ENCODE measurements around the gene EPB41. TPM values are rescaled to one million over a fixed set of nuclear protein-coding genes. Genes with fewer than 3 reads are reported as not detected.

Gene EPB41
- total and polyA plus RNA-seq, 9 of the 15 experiments (the other 6 are each of a cell fraction or from before 2014, with no cell fraction given) = 3.7 to 213 (median 141) TPM

GRCh38 chr1:29120947-29121485 is 206.6 kb downstream of the EPB41 start (continued):
- TF ChIP-seq RNF219 (CRISPR knock-in tag; IDR thresholded peaks at IDR 0.05) = no peak
- peak; percentile 42 for TF ChIP-seq POLR2B (IDR thresholded peaks at IDR 0.05; ENCODE audit: low read depth, partially characterized antibody)
- TF ChIP-seq MXI1 (IDR thresholded peaks at IDR 0.05; ENCODE audit: low read depth, low read length) = no peak
- TF ChIP-seq ELF2 (CRISPR knock-in tag; IDR thresholded peaks at IDR 0.05) = no peak
- TF ChIP-seq BACH1 (tag; IDR thresholded peaks at IDR 0.05) = no peak
- TF ChIP-seq COPS2 (conservative IDR thresholded peaks at IDR 0.05) = no peak
- TF ChIP-seq KAT2B (IDR thresholded peaks at IDR 0.05; ENCODE audit: low read depth, low read length) = no peak
- TF ChIP-seq SUPT5H (IDR thresholded peaks at IDR 0.05) = peak; percentile 62
- TF ChIP-seq KAT8 (IDR thresholded peaks at IDR 0.05; ENCODE audit: low read depth) = no peak
- no peak for TF ChIP-seq NR3C1 (CRISPR knock-in tag; IDR thresholded peaks at IDR 0.05)
- no peak for TF ChIP-seq CBX8 (IDR thresholded peaks at IDR 0.05; ENCODE audit: borderline replicate concordance, extremely low read depth, low read depth, low read length, poor library complexity, severe bottlenecking)
- TF ChIP-seq YBX1 (IDR thresholded peaks at IDR 0.05) = no peak
- no peak for TF ChIP-seq HEY1 (CRISPR knock-in tag; IDR thresholded peaks at IDR 0.05; ENCODE audit: borderline replicate concordance)
- TF ChIP-seq, protein P1, sequence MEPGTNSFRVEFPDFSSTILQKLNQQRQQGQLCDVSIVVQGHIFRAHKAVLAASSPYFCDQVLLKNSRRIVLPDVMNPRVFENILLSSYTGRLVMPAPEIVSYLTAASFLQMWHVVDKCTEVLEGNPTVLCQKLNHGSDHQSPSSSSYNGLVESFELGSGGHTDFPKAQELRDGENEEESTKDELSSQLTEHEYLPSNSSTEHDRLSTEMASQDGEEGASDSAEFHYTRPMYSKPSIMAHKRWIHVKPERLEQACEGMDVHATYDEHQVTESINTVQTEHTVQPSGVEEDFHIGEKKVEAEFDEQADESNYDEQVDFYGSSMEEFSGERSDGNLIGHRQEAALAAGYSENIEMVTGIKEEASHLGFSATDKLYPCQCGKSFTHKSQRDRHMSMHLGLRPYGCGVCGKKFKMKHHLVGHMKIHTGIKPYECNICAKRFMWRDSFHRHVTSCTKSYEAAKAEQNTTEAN (CRISPR knock-in tag; IDR thresholded peaks at IDR 0.05) = no peak
- no peak for TF ChIP-seq NCOA1 (IDR thresholded peaks at IDR 0.05; ENCODE audit: low read depth)
- TF ChIP-seq CUX1 (CRISPR knock-in tag; IDR thresholded peaks at IDR 0.05) = no peak
- TF ChIP-seq, protein P2, sequence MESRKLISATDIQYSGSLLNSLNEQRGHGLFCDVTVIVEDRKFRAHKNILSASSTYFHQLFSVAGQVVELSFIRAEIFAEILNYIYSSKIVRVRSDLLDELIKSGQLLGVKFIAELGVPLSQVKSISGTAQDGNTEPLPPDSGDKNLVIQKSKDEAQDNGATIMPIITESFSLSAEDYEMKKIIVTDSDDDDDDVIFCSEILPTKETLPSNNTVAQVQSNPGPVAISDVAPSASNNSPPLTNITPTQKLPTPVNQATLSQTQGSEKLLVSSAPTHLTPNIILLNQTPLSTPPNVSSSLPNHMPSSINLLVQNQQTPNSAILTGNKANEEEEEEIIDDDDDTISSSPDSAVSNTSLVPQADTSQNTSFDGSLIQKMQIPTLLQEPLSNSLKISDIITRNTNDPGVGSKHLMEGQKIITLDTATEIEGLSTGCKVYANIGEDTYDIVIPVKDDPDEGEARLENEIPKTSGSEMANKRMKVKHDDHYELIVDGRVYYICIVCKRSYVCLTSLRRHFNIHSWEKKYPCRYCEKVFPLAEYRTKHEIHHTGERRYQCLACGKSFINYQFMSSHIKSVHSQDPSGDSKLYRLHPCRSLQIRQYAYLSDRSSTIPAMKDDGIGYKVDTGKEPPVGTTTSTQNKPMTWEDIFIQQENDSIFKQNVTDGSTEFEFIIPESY (CRISPR knock-in tag; IDR thresholded peaks at IDR 0.05) = peak; percentile 97
